GM18873 (cell line): ENCODE measurements around the gene TPPP.
"Not testable (repeated sequence)": the region's sequence is repeated elsewhere in the genome, so short reads cannot be mapped to it uniquely, and the experiment has no call there.

Experiments used
- ATAC-seq: cut with Tn5 transposase; IDR thresholded peaks from one replicate; pipeline ENCODE4 v1.9.1; 2021; ENCODE audit warnings: mild to moderate bottlenecking, moderate library complexity, moderate number of reproducible peaks; ENCODE audit not compliant: unreplicated experiment, low FRiP score

Gene TPPP

GRCh38 chr5:693271-694041, at the start of gene TPPP:
TSS of gene TPPP (minus strand) at chr5:693352. CDS start at chr5:678060, 15,292 bp downstream.
- peak; percentile 60 for ATAC-seq

DNA sequence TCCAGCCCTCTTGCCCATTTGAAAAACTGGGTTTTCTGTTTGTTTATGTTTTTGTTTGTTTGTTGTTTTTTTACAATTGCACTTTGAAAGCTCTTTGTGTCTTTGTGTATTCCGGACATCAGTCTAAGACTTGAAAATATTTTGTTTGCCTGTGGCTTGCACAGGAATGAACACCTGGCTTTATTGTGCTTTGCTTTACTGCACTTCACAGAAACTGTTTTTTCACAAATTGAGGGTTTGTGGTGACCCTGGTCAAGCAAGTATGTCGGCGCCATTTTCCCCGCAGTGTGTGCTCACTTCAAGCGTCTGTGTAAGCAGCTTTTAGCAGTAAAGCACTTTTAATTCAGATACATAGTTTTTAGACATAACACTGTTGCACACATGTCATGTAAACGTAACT, 49.1 kb upstream of the TPPP start:
- not testable (repeated sequence) for ATAC-seq

- not testable (repeated sequence) for ATAC-seq
Measured at GRCh38 chr5:734145-734544, 41.0 kb upstream of the TPPP start.

DNA sequence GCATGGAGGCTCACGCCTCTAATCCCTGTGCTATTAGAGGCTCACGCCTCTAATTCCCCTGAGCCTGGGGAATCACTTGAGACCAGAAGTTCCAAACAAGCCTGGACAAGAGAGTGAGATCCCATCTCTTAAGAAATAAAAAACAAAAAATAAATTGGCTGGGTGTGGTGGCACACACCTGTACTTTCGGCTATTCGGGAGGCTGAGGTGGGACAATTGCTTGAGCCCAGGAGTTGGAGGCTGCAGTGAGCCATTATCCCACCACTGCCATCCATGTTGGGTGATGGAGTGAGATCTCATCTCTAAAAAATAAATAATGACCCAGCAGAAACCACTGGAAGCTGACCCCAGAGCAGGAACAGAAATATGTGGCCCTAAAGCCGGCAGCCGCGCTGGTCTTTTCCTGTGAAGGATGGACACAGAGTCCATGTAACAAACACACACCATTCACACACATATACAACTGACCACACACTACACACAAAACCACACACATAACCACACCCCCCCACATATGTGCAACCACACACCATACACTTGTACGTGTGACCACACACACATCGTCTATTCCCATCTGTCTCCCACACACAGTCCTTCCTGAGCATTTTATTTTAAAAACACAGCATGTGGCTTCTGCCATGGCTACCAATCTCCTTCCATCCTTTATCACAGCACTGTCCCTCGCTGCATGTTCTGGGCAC, 39.8 kb upstream of the TPPP start:
- not testable (repeated sequence) for ATAC-seq

DNA sequence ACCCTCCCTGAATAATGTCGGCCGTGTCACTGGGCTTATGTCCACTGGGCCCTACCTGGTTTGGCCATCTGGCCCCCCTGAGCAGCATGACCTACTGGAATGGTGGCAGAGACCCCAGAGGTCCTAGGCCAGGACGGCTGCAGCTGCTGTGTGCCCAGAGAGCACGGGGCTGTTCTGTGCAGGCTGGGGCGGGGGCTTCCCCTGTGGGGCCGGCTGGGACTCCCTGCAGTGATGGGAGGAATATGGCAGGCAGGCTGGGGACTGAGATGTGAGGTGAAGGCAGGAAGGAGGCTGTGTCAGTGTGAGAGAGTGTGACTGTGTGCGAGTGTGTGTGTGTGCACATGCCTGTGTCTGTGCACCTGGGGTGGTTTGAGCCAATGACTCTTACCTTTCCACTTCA, 36.1 kb upstream of the TPPP start:
- ATAC-seq: not testable (repeated sequence)

DNA sequence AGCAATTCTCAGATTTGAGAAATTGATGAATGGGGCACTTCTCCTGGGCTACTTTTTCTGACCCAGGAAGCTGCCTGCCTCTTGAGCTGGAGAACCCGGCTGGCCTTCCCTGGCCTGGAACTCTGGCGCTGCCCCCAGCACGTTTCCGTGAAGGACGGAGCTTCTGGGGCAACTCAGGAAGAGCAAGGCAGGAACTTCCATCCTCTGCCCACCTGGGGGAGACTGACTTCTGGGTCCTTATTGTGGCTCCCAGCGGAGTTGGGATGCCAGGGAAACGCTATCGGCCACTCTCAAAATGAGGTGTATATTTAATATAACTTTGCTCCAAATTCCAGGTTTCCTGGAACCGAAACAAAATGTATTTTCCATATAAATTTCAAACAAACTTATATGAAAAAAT, 33.9 kb upstream of the TPPP start:
- ATAC-seq: not testable (repeated sequence)

DNA sequence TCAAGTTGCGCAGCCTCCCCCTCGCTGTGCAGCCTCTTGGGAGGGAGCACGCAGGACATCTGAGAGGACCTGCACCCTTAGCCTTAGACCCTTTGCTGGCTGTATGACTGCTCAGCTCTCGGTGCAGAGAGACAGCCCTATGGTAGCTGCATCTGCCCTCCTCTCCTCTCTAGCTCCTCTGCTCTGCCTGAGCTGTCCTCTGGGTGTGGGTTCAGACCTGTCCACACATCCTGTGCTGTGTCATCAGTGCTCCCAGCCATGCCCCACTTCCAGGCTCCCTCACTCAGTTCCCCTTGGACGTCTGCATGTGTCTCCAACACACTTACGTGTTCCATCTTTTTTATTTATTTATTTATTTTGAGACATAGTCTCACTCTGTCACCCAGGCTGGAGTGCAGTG, 30.7 kb upstream of the TPPP start:
- ATAC-seq: not testable (repeated sequence)

GRCh38 chr5:723309-723708, 30.2 kb upstream of the TPPP start:
- ATAC-seq: not testable (repeated sequence)

DNA sequence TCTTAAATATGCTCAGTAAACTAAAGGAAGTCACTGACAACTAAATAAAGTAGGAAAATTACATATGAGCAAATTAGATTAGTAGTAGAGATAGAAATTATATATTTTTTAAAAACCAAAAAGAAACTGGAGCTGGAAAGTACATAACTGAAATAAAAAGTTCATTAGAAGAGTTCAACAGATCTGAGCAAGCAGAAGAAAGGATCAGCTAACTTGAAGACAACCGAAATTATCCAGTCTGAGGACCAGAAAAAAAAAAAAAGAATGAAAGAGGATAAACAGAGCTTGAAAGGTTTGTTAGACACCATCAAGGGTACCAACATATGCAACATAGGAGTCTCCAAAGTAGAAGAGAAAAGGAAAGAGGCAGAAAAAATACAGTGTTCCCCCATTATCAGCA, 26.2 kb upstream of the TPPP start:
- not testable (repeated sequence) for ATAC-seq

DNA sequence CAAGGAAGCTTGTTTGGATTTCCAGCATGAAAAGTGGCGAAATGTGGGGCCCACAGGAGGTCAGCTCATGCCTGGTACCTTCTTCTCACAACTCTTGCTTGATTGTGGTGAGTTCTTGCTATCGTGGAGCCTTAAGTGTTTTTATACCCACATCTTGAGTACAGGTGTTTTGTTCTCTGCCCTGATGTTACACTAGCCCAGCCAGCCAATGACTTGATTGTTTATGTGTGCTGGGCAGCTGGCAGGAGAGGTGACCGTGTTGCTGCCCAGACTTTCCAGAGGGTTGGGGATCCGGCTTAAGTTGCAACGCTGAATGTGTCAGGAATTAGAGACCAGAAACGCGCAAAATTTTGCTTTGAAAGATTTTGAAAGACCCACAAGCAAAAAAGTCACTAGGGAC, 24.0 kb upstream of the TPPP start:
- no peak for ATAC-seq

GRCh38 chr5:716740-717139, 23.6 kb upstream of the TPPP start:
- not testable (repeated sequence) for ATAC-seq

DNA sequence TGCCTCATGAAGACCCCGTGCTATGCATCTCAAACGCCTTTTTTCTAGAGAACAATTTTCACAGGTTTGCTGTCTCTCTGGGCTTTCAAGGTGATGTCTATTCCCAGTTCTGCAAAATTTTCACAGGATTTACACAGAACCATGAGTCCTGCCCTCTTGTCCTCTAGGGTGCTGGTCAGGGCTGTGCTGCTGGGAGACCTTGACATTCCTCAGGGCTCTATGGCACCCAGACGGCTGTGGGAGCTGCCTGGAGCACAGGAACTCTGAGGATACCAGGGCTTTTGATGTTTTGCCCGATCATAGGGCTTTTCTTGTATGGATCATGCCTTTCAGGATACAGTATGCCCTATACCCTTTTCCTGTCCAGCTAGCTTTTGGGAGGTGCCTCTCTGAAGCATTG, 22.5 kb upstream of the TPPP start:
- ATAC-seq: not testable (repeated sequence)

GRCh38 chr5:714215-715118, 21.3 kb upstream of the TPPP start:
- ATAC-seq: not testable (repeated sequence)

DNA sequence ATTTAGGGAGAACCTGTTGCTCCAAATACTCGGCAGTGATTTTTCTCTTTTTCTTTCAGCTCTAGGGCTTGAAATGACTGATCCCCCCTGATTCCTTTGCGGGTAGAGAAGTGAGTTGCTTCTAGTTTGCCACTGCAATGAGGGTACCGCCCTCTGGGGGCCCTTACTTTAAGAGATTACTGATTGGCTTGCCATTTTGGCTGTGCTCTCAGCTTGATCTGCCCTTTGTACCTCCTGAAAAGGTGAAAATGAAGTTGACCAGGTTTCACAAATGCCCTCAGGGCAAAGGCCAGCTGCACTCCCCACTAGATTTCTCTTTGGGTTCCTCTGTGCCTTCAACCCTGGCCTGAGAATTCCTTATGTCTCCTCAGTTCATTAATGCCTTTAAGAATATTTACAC, 20.5 kb upstream of the TPPP start:
- not testable (repeated sequence) for ATAC-seq

- not testable (repeated sequence) for ATAC-seq
Measured at GRCh38 chr5:708848-709517, 15.8 kb upstream of the TPPP start.

- not testable (repeated sequence) for ATAC-seq
Measured at GRCh38 chr5:708374-708773, 15.2 kb upstream of the TPPP start.

DNA sequence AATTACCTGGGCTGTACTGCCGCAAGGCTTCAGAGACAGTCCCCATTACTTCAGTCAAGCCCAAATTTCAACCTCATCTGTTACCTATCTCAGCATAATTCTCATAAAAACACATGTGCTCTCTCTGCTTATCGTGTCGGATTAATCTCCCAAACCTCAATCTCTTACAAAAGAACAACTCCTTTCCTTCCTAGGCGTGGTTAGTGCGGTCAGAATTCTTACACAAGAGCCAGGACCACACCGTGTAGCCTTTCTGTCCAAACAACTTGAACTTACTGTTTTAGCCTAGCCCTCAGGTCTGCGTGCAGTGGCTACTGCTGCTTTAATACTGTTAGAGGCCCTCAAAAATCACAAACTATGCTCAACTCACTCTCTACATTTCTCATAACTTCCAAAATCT, 13.0 kb upstream of the TPPP start:
- not testable (repeated sequence) for ATAC-seq

GRCh38 chr5:696753-697702, 3.9 kb upstream of the TPPP start:
- ATAC-seq: not testable (repeated sequence)

- not testable (repeated sequence) for ATAC-seq
Measured at GRCh38 chr5:696191-696590, 3.0 kb upstream of the TPPP start.
